GM12878 (cell line): ENCODE data around the gene CDYL.

Experiments used
- ATF7 ChIP-seq: fragments of 450-650 bp; IDR thresholded peaks from 2 replicates; pipeline ENCODE4 v1.6.1; 2016; ENCODE audit warnings: low read depth, mild to moderate bottlenecking
- CEBPB ChIP-seq, 2 experiments: fragments of 150-350 bp in 1 of 2; IDR thresholded peaks; 2 replicates each; pipeline ENCODE4 v1.6.1; 2012 to 2014; ENCODE audit warnings: low read depth in 2 of 2, low read length in 2 of 2, borderline replicate concordance in 1 of 2, inconsistent platforms in 1 of 2
- CTCF ChIP-seq, 3 experiments: IDR thresholded peaks in 2 of 3; conservative IDR thresholded peaks in 1 of 3; 2 replicates each; pipeline ENCODE4 v1.5.1; 2011; ENCODE audit warnings: low read depth in 3 of 3, low read length in 3 of 3, mild to moderate bottlenecking in 3 of 3, control low read depth in 2 of 3, moderate library complexity in 2 of 3, inconsistent platforms in 1 of 3, mixed read lengths in 1 of 3; ENCODE audit not compliant: control insufficient read depth in 2 of 3, insufficient read depth in 1 of 3; ENCODE audit errors: extremely low read depth in 1 of 3
- ESRRA ChIP-seq: IDR thresholded peaks from 2 replicates; pipeline ENCODE4 v1.6.1; 2012; ENCODE audit warnings: mild to moderate bottlenecking, low read length, improper control_type of control experiment
- EZH2 ChIP-seq: IDR thresholded peaks from 2 replicates; pipeline ENCODE4 v1.6.1; 2012; ENCODE audit warnings: low read depth, mild to moderate bottlenecking, control low read depth, inconsistent platforms, low read length, borderline replicate concordance; ENCODE audit not compliant: control insufficient read depth
- TF ChIP-seq, protein P1 (sequence below): fragments of 150-350 bp; IDR thresholded peaks from 2 replicates; pipeline ENCODE4 v1.6.1; 2016; ENCODE audit warnings: low read depth, low read length

DNA sequence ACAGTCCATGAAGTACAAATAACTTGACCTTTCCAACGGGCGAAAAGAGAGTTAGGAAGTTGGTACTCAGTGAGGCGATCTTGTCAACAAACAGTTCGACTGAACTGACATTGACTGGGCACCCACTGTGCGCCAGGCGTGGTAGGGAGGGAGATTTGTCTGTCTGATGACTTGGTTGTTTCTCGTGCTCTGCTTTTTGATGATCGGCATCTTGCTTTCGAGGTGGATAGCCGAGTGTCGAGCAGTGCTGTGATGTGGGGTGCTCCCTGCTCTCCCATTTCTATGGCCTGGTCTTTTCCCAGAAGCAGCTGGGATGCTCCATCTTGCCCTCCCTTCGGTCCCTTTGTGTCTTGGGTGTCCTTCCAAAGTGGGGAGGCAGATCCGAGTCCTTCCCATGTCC lies 197.2 kb downstream of the CDYL start:
- TF ChIP-seq EZH2 (no peak), ESRRA (no peak), CTCF (IDR thresholded peaks at IDR 0.05 in 2 of 3, conservative IDR thresholded peaks at IDR 0.05 in 1 of 3; ENCODE audit: control insufficient read depth in 2 of 3, extremely low read depth in 1 of 3, insufficient read depth in 1 of 3, low read depth in 3 of 3, low read length in 3 of 3) (no peak), CEBPB (IDR thresholded peaks at IDR 0.05; ENCODE audit: borderline replicate concordance in 1 of 2, low read depth in 2 of 2, low read length in 2 of 2) (no peak), ATF7 (no peak)
- TF ChIP-seq, protein P1, sequence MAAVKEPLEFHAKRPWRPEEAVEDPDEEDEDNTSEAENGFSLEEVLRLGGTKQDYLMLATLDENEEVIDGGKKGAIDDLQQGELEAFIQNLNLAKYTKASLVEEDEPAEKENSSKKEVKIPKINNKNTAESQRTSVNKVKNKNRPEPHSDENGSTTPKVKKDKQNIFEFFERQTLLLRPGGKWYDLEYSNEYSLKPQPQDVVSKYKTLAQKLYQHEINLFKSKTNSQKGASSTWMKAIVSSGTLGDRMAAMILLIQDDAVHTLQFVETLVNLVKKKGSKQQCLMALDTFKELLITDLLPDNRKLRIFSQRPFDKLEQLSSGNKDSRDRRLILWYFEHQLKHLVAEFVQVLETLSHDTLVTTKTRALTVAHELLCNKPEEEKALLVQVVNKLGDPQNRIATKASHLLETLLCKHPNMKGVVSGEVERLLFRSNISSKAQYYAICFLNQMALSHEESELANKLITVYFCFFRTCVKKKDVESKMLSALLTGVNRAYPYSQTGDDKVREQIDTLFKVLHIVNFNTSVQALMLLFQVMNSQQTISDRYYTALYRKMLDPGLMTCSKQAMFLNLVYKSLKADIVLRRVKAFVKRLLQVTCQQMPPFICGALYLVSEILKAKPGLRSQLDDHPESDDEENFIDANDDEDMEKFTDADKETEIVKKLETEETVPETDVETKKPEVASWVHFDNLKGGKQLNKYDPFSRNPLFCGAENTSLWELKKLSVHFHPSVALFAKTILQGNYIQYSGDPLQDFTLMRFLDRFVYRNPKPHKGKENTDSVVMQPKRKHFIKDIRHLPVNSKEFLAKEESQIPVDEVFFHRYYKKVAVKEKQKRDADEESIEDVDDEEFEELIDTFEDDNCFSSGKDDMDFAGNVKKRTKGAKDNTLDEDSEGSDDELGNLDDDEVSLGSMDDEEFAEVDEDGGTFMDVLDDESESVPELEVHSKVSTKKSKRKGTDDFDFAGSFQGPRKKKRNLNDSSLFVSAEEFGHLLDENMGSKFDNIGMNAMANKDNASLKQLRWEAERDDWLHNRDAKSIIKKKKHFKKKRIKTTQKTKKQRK = no peak
